ENCODE results near the gene EHBP1. TPM values are rescaled to one million over a fixed set of nuclear protein-coding genes. Genes with fewer than 3 reads are reported as not detected.

The EHBP1 gene
- total and polyA plus RNA-seq, 3 experiments from 2014 or later = 12.5 to 23.1 (median 22.7) TPM

DNA sequence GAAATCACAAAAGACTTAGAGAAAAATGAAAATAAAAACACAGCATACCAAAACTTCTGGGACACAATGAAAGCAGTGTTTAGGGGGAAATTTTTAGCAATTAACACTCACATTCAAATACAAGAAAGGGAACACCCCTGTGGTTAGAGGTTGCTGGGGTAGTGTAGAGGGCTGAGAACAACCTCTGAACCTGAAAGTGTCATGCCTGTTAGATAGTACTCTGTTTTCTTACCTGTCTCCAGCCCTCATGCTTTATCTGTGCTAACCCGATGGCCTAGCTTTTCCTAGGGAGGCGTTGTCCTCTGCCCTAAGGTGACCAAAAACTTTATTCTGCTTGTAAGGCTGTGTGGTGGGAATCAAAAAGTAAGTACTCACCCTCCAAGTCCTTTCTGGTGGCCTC is 222.5 kb downstream of the EHBP1 start:
- Mint-ChIP-seq H3K36me3 (peaks cover 4 to 25% (median 6%) of the 10 kb centered on the region in 3 donors), H3K4me3 (no peak overlapping the region), H3K27ac (no peak overlapping the region), H3K4me1 (no peaks in the 10 kb centered on the region), H3K9me3 (peaks cover 11 to 31% (median 19%) of the 10 kb centered on the region in 5 donors), H3K27me3 (no peaks in the 10 kb centered on the region)
- Histone ChIP-seq H3K9me3 (ENCODE audit: low read length) (peaks cover 7% of the 10 kb centered on the region), H3K27ac (ENCODE audit: low read depth, low read length) (no peak overlapping the region), H3K27me3 (ENCODE audit: insufficient read depth, low read length, poor library complexity, severe bottlenecking) (no peaks in the 10 kb centered on the region), H3K4me3 (ENCODE audit: low read length) (no peak overlapping the region), H3K36me3 (ENCODE audit: insufficient read depth, low read length) (no peaks in the 10 kb centered on the region), H3K4me1 (ENCODE audit: insufficient read depth, low read length) (no peaks in the 10 kb centered on the region)
- ChIA-PET CTCF (interaction anchor here (0.7 kb wide), 1 partner anchor 366 kb away, joined by 3 read pairs; no protein-coding TSS in a partner anchor), POLR2A (no interaction called here)
- DNase-seq = no peak

DNA sequence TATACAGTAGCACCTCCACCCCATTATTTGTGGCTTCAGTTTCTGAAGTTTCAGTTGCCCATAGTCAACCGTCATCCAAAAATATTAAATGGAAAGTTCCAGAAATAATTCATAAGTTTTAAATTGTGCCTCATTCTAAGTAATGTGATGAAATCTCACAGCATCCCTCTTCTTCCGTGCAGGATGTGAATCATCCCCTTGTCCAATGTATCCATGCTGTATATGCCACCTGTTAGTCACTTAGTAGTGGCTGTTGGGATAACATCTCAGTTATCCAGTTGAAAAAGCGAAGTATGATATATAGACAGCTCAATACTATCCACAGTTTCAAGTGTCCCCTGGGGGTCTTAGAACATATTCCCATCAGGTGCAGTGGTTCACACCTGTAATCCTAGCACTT is 226.0 kb downstream of the EHBP1 start:
- peaks cover 0 to 2% (median 0%) of the 10 kb centered on the region in 3 donors for H3K36me3 Mint-ChIP-seq
- CTCF ChIA-PET = no interaction called here
- H3K27ac Mint-ChIP-seq = no peak overlapping the region
- Histone ChIP-seq H3K9me3 (ENCODE audit: low read length) (no peaks in the 10 kb centered on the region), H3K36me3 (ENCODE audit: insufficient read depth, low read length) (no peaks in the 10 kb centered on the region), H3K27me3 (ENCODE audit: insufficient read depth, low read length, poor library complexity, severe bottlenecking) (no peaks in the 10 kb centered on the region), H3K27ac (ENCODE audit: low read depth, low read length) (no peak overlapping the region), H3K4me1 (ENCODE audit: insufficient read depth, low read length) (no peaks in the 10 kb centered on the region), H3K4me3 (ENCODE audit: low read length) (no peak overlapping the region)
- H3K4me3 Mint-ChIP-seq = no peak overlapping the region
- H3K9me3 Mint-ChIP-seq = peaks cover 0 to 7% (median 3%) of the 10 kb centered on the region in 5 donors
- H3K27me3 Mint-ChIP-seq = no peaks in the 10 kb centered on the region
- POLR2A ChIA-PET = no interaction called here
- no peaks in the 10 kb centered on the region for H3K4me1 Mint-ChIP-seq
- no peak for DNase-seq

GRCh38 chr2:62933398-62933917 is 227.9 kb downstream of the EHBP1 start:
- Histone ChIP-seq H3K9me3 (ENCODE audit: low read length) (no peaks in the 10 kb centered on the region), H3K36me3 (ENCODE audit: insufficient read depth, low read length) (no peaks in the 10 kb centered on the region), H3K4me3 (ENCODE audit: low read length) (no peak overlapping the region), H3K27me3 (ENCODE audit: insufficient read depth, low read length, poor library complexity, severe bottlenecking) (no peaks in the 10 kb centered on the region), H3K4me1 (ENCODE audit: insufficient read depth, low read length) (no peaks in the 10 kb centered on the region), H3K27ac (ENCODE audit: low read depth, low read length) (no peak overlapping the region)
- Mint-ChIP-seq H3K9me3 (peaks cover 0 to 7% (median 0%) of the 10 kb centered on the region in 5 donors), H3K36me3 (peaks cover 0 to 3% (median 0%) of the 10 kb centered on the region in 3 donors), H3K27me3 (no peaks in the 10 kb centered on the region), H3K4me3 (no peak overlapping the region), H3K27ac (no peak overlapping the region), H3K4me1 (no peaks in the 10 kb centered on the region)
- POLR2A ChIA-PET = no interaction called here
- CTCF ChIA-PET = no interaction called here
- DNase-seq = no peak

GRCh38 chr2:62934517-62934916 is 229.0 kb downstream of the EHBP1 start:
- Mint-ChIP-seq H3K27ac (no peak overlapping the region), H3K27me3 (no peaks in the 10 kb centered on the region)

GRCh38 chr2:62938126-62938525 is 232.6 kb downstream of the EHBP1 start:
- H3K36me3 ChIP-seq (ENCODE audit: insufficient read depth, low read length) = no peaks in the 10 kb centered on the region
- Mint-ChIP-seq H3K4me1 (no peaks in the 10 kb centered on the region), H3K4me3 (no peak overlapping the region), H3K36me3 (peaks cover 0 to 2% (median 2%) of the 10 kb centered on the region in 3 donors), H3K9me3 (no peaks in the 10 kb centered on the region), H3K27me3 (no peaks in the 10 kb centered on the region), H3K27ac (no peak overlapping the region)
- H3K27ac ChIP-seq (ENCODE audit: low read depth, low read length) = no peak overlapping the region
- POLR2A ChIA-PET = no interaction called here
- H3K27me3 ChIP-seq (ENCODE audit: insufficient read depth, low read length, poor library complexity, severe bottlenecking) = no peaks in the 10 kb centered on the region
- no peak for DNase-seq
- H3K4me3 ChIP-seq (ENCODE audit: low read length) = no peak overlapping the region
- CTCF ChIA-PET = no interaction called here
- no peaks in the 10 kb centered on the region for H3K4me1 ChIP-seq (ENCODE audit: insufficient read depth, low read length)
- no peaks in the 10 kb centered on the region for H3K9me3 ChIP-seq (ENCODE audit: low read length)

More at GRCh38 chr2:62934517-62934916, 229.0 kb downstream of the EHBP1 start:
- no peak for DNase-seq
- no peaks in the 10 kb centered on the region for H3K36me3 ChIP-seq (ENCODE audit: insufficient read depth, low read length)
- H3K36me3 Mint-ChIP-seq = peaks cover 0 to 2% (median 0%) of the 10 kb centered on the region in 3 donors
- peaks cover 0 to 2% (median 0%) of the 10 kb centered on the region in 5 donors for H3K9me3 Mint-ChIP-seq
- H3K4me1 ChIP-seq (ENCODE audit: insufficient read depth, low read length) = no peaks in the 10 kb centered on the region
- H3K4me3 ChIP-seq (ENCODE audit: low read length) = no peak overlapping the region
- no peaks in the 10 kb centered on the region for H3K27me3 ChIP-seq (ENCODE audit: insufficient read depth, low read length, poor library complexity, severe bottlenecking)
- no peaks in the 10 kb centered on the region for H3K9me3 ChIP-seq (ENCODE audit: low read length)
- ChIA-PET CTCF (no interaction called here), POLR2A (no interaction called here)
- no peak overlapping the region for H3K27ac ChIP-seq (ENCODE audit: low read depth, low read length)
- H3K4me1 Mint-ChIP-seq = no peaks in the 10 kb centered on the region
- H3K4me3 Mint-ChIP-seq = no peak overlapping the region

- ChIA-PET CTCF (no interaction called here), POLR2A (no interaction called here)
- H3K36me3 Mint-ChIP-seq = peaks cover 4 to 10% (median 6%) of the 10 kb centered on the region in 3 donors
- H3K9me3 Mint-ChIP-seq = no peaks in the 10 kb centered on the region
- H3K4me1 ChIP-seq (ENCODE audit: insufficient read depth, low read length) = no peaks in the 10 kb centered on the region
- no peak overlapping the region for H3K4me3 Mint-ChIP-seq
- H3K27me3 ChIP-seq (ENCODE audit: insufficient read depth, low read length, poor library complexity, severe bottlenecking) = no peaks in the 10 kb centered on the region
- no peaks in the 10 kb centered on the region for H3K36me3 ChIP-seq (ENCODE audit: insufficient read depth, low read length)
- peak overlapping the region in 1 of 8 donors; percentile 65 for H3K27ac Mint-ChIP-seq
- no peaks in the 10 kb centered on the region for H3K27me3 Mint-ChIP-seq
- H3K4me1 Mint-ChIP-seq = no peaks in the 10 kb centered on the region
- H3K9me3 ChIP-seq (ENCODE audit: low read length) = no peaks in the 10 kb centered on the region
- no peak overlapping the region for H3K4me3 ChIP-seq (ENCODE audit: low read length)
- H3K27ac ChIP-seq (ENCODE audit: low read depth, low read length) = no peak overlapping the region
- DNase-seq = no peak
Observed at GRCh38 chr2:62939735-62940491, 234.4 kb downstream of the EHBP1 start.

DNA sequence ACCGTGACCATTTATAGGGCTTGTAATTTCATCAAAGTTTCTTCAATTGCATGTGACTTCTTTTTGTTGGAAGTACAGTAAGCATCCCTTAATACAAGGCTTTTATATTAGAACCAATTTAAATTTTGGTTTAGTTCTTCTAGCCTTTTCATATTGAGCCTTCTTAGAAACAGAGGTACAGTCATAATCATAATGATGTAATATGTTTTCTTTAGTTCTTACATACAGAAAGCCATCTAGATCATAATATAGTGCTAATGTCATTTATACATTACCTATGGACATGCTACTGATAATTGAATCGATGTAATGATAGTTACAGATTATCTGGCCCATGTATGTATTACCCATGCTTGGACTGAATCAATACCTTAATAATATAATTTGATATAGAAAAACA is 235.2 kb downstream of the EHBP1 start:
- Mint-ChIP-seq H3K36me3 (peaks cover 4 to 10% (median 6%) of the 10 kb centered on the region in 3 donors), H3K4me1 (no peaks in the 10 kb centered on the region), H3K4me3 (no peak overlapping the region), H3K27me3 (no peaks in the 10 kb centered on the region), H3K27ac (no peak overlapping the region), H3K9me3 (no peaks in the 10 kb centered on the region)
- Histone ChIP-seq H3K9me3 (ENCODE audit: low read length) (no peaks in the 10 kb centered on the region), H3K36me3 (ENCODE audit: insufficient read depth, low read length) (no peaks in the 10 kb centered on the region), H3K27me3 (ENCODE audit: insufficient read depth, low read length, poor library complexity, severe bottlenecking) (no peaks in the 10 kb centered on the region), H3K4me3 (ENCODE audit: low read length) (no peak overlapping the region), H3K27ac (ENCODE audit: low read depth, low read length) (no peak overlapping the region), H3K4me1 (ENCODE audit: insufficient read depth, low read length) (no peaks in the 10 kb centered on the region)
- no peak for DNase-seq
- ChIA-PET POLR2A (no interaction called here), CTCF (no interaction called here)

DNA sequence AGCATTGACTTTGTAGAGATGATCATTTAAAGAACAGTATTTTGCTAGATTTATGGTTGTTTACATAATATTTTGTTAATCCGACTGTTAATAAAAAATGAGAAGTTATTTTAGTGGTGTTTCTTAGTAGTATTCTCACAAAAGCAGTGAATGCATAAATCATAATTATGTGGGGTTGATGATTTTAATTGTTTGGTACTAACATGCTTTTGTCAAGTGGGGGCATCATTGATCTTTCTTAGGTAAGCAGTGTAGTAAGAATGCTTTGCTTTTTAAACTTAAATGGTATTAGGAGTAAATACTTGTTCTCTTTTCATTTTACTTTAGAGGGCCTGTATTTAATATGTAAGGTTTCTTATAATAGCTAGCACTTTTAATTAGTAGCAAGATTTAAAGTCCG is 235.9 kb downstream of the EHBP1 start:
- Mint-ChIP-seq H3K9me3 (no peaks in the 10 kb centered on the region), H3K36me3 (peaks cover 4 to 10% (median 6%) of the 10 kb centered on the region in 3 donors), H3K4me1 (no peaks in the 10 kb centered on the region), H3K4me3 (no peak overlapping the region), H3K27ac (no peak overlapping the region), H3K27me3 (no peaks in the 10 kb centered on the region)
- Histone ChIP-seq H3K9me3 (ENCODE audit: low read length) (no peaks in the 10 kb centered on the region), H3K4me3 (ENCODE audit: low read length) (no peak overlapping the region), H3K27ac (ENCODE audit: low read depth, low read length) (no peak overlapping the region), H3K36me3 (ENCODE audit: insufficient read depth, low read length) (no peaks in the 10 kb centered on the region), H3K27me3 (ENCODE audit: insufficient read depth, low read length, poor library complexity, severe bottlenecking) (no peaks in the 10 kb centered on the region), H3K4me1 (ENCODE audit: insufficient read depth, low read length) (no peaks in the 10 kb centered on the region)
- POLR2A ChIA-PET = no interaction called here
- DNase-seq = no peak
- CTCF ChIA-PET = no interaction called here

All from CD8-positive, alpha-beta memory T cell (primary cell).